NCI-H187 treated with DMSO at 0.1 percent for 48 hours (cell line): Measurements from ENCODE around the gene ZSWIM9.
A peak's percentile ranks its signal among the peaks of the same experiment; 100 is the strongest.

Experiments used
- DNase-seq: peaks from one replicate; lab custom pipeline; 2025; lab: John Stamatoyannopoulos, UW

Gene ZSWIM9

GRCh38 chr19:48175578-48175977 is 5.1 kb downstream of the ZSWIM9 start:
- no peak for DNase-seq

DNA sequence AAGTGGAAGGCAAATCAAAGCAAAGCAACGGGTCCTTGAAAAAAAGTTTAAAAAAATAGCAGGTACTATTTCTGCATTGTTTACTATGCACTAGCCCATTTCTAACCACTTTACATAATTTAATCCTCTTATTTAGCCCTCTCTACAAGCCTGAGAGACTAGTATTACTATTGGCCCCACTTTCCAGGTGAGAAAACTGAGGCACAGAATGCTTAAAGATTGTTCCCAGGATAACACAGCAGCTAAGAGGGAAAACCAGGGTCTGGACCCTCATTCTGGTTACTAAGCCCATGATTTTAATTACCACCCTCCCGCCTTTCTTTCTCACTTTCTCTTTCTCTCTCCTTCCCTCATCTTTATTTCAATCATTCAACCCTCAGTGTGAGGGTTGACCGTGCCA is 5.7 kb downstream of the ZSWIM9 start:
- no peak for DNase-seq

GRCh38 chr19:48181505-48181904 is 11.0 kb downstream of the ZSWIM9 start:
- no peak for DNase-seq

DNA sequence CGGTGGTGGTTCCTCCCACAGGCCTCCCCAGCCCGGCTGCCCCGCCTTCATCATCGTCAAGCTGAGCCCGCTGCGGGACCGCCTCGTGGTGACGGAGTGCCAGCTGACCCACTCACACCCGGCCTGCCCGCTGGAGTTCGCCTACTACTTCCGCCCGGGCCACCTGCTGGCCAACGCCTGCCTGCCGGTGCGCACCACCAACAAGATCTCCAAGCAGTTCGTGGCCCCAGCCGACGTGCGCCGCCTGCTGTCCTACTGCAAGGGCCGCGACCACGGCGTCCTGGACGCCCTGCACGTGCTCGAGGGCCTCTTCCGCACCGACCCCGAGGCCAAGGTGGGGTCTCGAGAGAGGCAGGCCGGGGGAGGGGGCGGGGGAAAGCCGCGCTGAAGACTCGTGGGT is 12.0 kb downstream of the ZSWIM9 start:
- DNase-seq, result no peak

DNA sequence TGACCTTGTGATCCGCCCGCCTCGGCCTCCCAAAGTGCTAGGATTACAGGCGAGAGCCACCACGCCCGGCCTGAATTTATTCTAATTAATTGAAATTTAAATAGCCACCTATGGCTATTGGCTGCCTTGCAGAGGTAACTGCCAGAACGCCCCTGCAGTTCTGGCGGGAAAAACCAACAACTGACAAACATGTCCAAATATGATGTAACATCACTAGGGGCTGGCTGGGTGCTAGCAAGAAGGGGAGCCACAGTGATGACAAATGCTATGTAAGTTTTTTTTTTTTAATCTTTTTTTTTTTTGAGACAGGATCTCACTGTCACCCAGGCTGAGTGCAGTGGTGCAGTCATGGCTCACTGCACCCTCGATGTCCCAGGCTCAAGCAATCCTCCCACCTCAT is 12.9 kb downstream of the ZSWIM9 start:
- DNase-seq, result no peak

DNA sequence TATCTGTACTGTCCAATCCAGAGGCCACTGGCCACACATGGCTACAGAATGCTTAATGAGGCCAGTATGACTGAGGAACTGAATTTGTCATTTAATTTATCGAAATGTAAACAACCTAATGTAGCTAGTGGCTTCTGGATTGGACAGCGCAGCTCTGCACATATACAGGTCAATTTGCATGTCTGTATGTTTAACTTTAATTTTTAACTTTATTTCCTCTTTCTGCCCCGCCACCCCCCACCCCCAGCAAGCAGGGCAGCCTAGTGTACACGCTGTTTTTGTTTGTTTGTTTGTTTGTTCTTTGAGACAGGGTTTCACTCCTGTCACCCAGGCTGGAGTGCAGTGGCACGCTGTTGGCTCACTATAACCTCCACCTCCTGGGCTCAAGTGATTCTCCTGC is 15.5 kb downstream of the ZSWIM9 start:
- DNase-seq, result no peak

DNA sequence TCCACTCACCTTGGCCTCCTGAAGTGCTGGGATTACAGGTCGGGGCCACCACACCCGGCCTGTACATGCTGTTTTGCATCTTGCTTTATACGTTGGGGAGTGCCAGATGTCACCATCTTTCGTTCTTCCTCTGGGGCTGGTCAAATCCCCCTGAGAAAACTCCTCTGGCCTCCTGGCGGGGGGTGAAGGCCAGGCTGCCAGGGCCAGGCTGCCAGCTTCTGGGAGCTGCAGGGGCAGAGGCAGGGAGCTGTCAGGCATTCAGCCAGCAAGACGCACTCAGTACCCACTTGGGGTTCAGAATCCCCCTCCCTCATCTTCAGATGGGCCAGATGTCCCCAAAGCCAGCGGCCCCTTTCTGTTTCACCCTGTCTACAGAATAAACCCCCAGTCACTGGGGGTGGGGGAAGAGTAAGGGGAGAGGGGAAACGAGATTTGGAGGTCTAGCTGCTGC is 16.1 kb downstream of the ZSWIM9 start:
- no peak for DNase-seq

- no peak for DNase-seq
Measured at GRCh38 chr19:48190288-48190884, 19.9 kb downstream of the ZSWIM9 start.

- no peak for DNase-seq
Measured at GRCh38 chr19:48190885-48191284, 20.4 kb downstream of the ZSWIM9 start.

- DNase-seq, result no peak
Measured at GRCh38 chr19:48192750-48193149, 22.3 kb downstream of the ZSWIM9 start.

DNA sequence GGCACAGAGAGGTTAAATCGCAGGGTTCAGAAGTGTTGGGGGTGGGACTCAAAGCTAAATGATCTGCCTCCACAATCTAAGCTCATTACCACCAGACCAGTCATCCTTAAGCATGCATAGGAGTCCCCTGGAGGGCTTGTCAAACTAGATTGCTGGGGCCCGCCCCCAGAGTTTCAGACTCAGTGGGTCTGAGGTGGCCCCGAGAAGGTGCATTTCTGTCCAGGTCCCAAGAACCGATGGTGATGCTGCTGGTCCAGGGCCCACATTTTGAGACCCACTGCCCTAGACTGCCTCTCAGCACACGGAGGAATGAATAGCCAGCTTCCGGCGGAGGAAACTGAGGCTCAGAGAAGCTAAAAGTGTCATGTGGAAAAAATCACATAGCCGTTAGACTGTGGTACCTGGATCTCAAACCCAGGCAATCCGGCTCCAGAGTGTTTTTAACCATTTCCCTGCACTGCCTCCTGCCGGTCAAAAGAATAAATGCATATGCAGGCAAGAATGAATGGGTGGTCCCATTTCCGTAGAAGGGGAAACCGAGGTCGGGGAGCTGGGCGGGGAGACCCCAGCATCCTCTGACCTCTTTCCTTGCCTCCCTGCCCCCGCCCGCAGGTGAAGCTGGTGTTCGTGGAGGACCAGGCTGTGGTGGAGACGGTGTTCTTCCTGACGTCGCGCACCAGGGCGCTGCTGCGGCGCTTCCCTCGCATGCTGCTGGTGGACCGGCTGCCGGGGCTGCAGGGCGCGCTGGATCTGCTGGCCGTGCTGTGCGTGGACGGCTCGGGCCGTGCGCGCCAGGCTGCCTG is 23.8 kb downstream of the ZSWIM9 start:
- no peak for DNase-seq

- no peak for DNase-seq
Measured at GRCh38 chr19:48194844-48195830, 24.7 kb downstream of the ZSWIM9 start.

GRCh38 chr19:48196321-48196763 is 25.9 kb downstream of the ZSWIM9 start:
- DNase-seq, result no peak

DNA sequence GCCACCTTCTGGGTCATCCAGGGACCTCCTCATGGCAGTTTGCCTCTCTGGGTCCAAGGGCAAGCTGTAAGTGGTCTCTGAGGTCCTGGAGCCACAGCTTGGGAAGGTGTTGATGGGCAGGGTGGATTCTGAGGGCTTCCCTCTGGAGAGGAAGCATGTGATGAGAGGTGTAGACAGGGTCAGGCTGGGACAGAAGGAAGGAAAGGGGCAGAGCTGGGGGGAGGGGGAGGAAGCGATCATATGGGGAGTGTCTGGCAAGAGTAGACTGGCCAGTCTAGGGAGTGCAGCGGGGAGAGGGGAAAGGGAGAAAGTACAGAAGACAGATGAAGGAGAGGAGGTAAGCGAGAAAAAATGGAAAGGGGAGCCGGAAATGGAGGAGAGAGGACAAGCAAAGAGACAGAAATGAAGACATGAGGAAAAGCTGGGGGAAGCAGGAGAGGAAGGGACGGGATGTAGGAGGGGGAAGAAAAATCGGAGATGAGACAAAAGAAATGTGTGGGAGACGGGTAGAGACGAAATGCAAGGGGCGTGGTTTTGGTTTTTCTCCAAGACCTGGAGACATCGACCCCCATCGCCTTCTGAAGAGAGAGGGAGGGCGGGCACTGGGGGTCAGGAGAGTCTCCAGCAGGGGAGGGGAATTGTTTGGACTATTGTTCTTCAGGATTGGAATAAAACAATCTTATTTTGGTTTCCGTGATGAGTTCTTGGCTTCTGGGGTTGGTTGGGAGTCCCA is 26.6 kb downstream of the ZSWIM9 start:
- DNase-seq, result no peak

DNA sequence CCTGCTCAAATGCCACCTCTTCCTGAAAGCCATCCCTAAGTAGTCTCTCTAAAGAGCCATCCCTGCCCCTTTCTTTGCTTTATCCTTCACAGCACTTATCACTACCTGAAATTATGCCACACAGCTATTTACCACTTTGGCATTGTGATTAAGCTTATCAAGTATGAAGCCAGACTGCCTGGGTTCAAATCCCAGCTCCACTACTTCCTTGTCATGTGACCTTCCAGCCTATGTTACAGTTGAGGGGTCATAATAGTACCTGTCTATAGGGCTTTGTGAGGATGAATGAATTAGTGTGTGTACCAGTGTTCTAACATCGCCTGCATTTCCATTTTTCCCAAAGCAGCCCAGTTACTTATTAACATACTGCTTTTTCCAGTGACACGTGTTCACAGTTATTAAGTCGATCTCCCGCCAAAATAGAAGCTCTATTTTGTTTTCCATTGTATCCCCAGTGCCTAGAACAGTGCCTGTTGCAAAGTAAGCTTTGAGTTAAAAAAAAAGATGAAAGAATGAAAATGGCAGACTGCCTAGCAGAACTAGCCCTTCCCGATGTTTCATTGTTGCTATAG is 32.8 kb downstream of the ZSWIM9 start:
- DNase-seq, result no peak

DNA sequence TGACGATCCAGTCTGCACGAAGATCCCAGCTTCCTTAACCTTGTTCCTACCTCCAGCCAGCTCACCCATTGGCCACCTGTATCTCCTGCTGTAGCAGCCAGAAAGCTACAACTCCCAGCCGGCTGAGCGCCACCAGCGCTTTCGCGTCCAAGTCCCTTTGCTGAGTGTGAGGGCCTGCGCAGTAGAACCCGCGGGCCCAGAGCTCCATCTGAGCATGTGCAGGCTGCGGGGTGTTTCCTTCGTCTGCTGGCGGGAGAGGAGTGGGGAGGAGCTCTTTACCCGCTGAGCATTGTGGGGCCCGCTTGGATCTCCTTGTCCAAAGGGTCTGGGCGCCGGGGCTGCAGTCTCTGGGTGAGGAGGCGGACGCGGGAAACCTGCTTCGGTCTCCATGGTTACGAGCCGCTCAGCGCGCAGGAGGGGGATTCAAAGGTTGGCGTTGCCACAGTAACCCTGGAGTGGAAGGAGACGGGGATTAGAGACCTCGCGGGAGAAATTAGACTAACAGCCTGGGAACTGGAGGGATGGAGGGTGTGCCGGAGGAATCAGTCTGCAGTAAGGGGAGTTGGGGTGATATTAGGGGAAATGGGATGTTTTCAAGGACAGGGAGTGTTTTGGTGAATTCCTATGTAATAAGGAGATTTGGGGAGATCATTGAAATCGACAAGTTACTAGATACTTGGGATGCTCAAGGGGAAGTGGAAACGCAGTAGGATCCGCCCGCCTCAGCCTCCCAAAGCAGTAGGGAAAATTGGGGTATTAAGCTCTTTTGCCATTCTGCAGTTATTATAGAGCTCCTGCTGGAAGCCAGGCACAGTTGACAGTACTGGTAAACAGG is 33.5 kb downstream of the ZSWIM9 start:
- peak; percentile 97 for DNase-seq

DNA sequence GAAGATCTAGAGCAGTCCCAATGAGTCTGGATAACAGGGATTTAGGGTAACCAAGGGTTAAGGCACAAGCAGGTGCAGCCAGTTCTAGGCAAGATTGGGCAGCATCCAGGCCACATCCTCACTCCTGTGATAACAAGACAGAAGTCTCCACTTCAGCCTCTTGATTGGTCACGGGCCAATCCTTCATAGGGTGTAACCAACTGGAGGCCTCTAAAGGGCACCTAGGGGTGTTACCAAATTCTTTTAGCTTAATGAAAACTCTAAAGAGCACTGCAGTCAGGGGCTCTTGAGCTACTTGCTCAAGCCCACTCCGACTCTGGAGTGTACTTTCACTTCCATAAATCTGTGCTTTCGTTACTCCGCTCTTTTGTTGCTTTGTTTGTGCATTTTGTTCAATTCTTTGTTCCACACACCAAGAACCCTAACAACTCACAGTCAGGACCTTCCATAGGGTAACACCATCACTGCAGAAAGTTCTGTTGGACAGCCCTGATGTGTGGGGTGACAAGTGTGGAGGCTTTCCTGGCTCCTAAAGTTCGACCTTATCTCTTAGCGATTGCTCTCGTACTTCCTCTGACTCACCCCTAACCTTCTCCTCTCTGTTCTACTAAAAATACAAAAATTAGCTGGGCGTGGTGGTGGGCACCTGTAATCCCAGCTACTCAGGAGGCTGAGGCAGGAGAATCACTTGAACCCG is 36.1 kb downstream of the ZSWIM9 start:
- DNase-seq, result no peak

DNA sequence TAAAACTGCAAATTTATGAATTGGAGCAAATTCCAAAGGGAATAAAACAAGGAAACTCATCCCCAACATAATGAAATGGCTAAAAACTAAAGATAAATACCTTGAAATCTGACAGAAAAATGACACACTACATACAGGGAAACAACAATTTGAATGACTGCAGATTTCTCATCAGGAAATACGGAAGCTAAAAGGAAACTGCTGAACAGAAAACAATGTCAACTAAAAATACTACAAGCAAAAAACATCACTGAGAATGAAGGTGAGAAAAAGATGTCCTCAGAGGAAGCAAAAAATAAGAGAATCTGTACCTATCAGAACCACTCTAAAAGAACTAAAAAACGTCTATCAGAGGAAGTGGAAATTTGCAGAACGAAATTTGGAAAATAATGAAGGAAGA is 39.5 kb downstream of the ZSWIM9 start:
- DNase-seq, result no peak

DNA sequence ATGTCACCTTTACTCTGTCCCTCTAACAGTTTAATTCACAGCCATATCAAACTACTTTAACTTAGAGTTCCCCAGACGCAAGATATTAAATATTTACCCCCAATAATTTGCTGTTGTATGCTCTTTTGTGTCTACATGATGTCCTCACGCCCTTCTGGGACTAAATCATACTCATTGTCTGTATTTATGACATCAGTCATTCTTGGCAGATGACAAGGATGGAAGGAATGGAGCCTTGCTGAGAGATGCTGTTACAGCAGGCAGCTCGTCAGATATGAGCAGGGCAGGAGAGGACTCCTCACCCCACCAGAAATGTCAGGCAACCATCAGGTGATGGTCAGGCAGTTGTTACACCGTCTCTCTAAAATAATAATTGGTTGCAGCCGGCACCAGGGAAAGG is 43.5 kb downstream of the ZSWIM9 start:
- DNase-seq, result no peak

GRCh38 chr19:48216933-48217332 is 46.5 kb downstream of the ZSWIM9 start:
- DNase-seq, result no peak
